Keratinocyte (primary cell): ENCODE data around the gene CEP162. TPM values are rescaled to one million over a fixed set of nuclear protein-coding genes. Genes with fewer than 3 reads are reported as not detected.

Experiments used
- DNase-seq: peaks from one replicate; pipeline ENCODE4 v3.0.0-alpha.2; 2011; ENCODE audit warnings: low read depth, missing footprints, low spot score
- FAIRE-seq: peaks from 2 replicates; lab custom pipeline; 2011; peaks lifted over from hg19 to GRCh38; lab: Jason Lieb, UNC
- H2AFZ ChIP-seq: 2 replicates; pipeline ENCODE4 v1.6.0; 2012; ENCODE audit warnings: low read length, control low read depth, inconsistent platforms; ENCODE audit not compliant: control insufficient read depth
- H3K27ac ChIP-seq: 2 replicates; pipeline ENCODE4 v1.5.1; 2011; ENCODE audit warnings: low read length; ENCODE audit not compliant: control insufficient read depth, insufficient read depth
- H3K27me3 ChIP-seq: 3 replicates; pipeline ENCODE4 v1.6.0; 2011; ENCODE audit warnings: low read length; ENCODE audit not compliant: control insufficient read depth, insufficient read depth; ENCODE audit errors: extremely low read depth
- H3K36me3 ChIP-seq, 2 experiments: 2 replicates in 1 of 2; 3 replicates in 1 of 2; pipeline ENCODE4 v1.5.1; 2011; ENCODE audit warnings: low read length in 2 of 2, mild to moderate bottlenecking in 1 of 2; ENCODE audit not compliant: control insufficient read depth in 2 of 2, insufficient read depth in 2 of 2; ENCODE audit errors: extremely low read depth in 1 of 2
- H3K4me1 ChIP-seq: 3 replicates; pipeline ENCODE4 v1.5.1; 2011; ENCODE audit warnings: low read length; ENCODE audit not compliant: control insufficient read depth, insufficient read depth; ENCODE audit errors: extremely low read depth
- H3K4me2 ChIP-seq: 3 replicates; pipeline ENCODE4 v1.6.0; 2011; ENCODE audit warnings: low read depth, low read length; ENCODE audit not compliant: control insufficient read depth, insufficient read depth; ENCODE audit errors: extremely low read depth
- H3K4me3 ChIP-seq, 3 experiments: fragments of 200-600 bp in 1 of 3; sonication (generic) in 1 of 3; 2 replicates in 2 of 3; 3 replicates in 1 of 3; pipeline ENCODE4 v1.5.1; 2011 to 2016; ENCODE audit warnings: low read length in 3 of 3, mild to moderate bottlenecking in 3 of 3, control low read depth in 2 of 3, inconsistent platforms in 1 of 3, low read depth in 1 of 3, mixed read lengths in 1 of 3, mixed run types in 1 of 3, moderate library complexity in 1 of 3; ENCODE audit not compliant: control insufficient read depth in 2 of 3, insufficient read depth in 2 of 3; ENCODE audit errors: extremely low read depth in 1 of 3
- H3K79me2 ChIP-seq: 2 replicates; pipeline ENCODE4 v1.6.0; 2012; ENCODE audit warnings: low read length; ENCODE audit not compliant: control insufficient read depth, insufficient read depth
- H3K9ac ChIP-seq: 3 replicates; pipeline ENCODE4 v1.6.0; 2011; ENCODE audit warnings: low read length; ENCODE audit not compliant: control insufficient read depth, insufficient read depth; ENCODE audit errors: extremely low read depth
- H3K9me1 ChIP-seq: 3 replicates; pipeline ENCODE4 v1.6.0; 2011; ENCODE audit warnings: low read length; ENCODE audit not compliant: control insufficient read depth, insufficient read depth; ENCODE audit errors: extremely low read depth
- H3K9me3 ChIP-seq: 2 replicates; pipeline ENCODE4 v1.5.1; 2012; ENCODE audit warnings: low read depth, low read length; ENCODE audit not compliant: control insufficient read depth
- H4K20me1 ChIP-seq: 3 replicates; pipeline ENCODE4 v1.6.0; 2011; ENCODE audit warnings: low read length; ENCODE audit not compliant: control insufficient read depth, insufficient read depth; ENCODE audit errors: extremely low read depth
- EZH2 ChIP-seq: IDR thresholded peaks from one replicate; pipeline ENCODE4 v1.6.1; 2012; ENCODE audit warnings: inconsistent platforms, mild to moderate bottlenecking, low read length, moderate library complexity
- dilution Hi-C: fragments of 300-500 bp; cut with MboI; formaldehyde crosslinking; loops from one replicate; pipeline ENCODE4 v1.7.0; 2020; ENCODE audit warnings: low sequenced_read_pairs; ENCODE audit not compliant: extremely low pct_ligation_motif_present
- polyA plus RNA-seq, 5 experiments: library from polyadenylated mRNA; depleted of rRNA in 3 of 5; stranded (reverse) in 3 of 5; stranded (forward) in 1 of 5; unstranded in 1 of 5; fragments of >200 nt; gene quantifications; 1 replicate in 1 of 5; 2 replicates in 3 of 5; 3 replicates in 1 of 5; pipeline versions ENCODE4 v1.2.1 to v1.2.3, GENCODE V29; 2011 to 2012; ENCODE audit warnings: missing spikeins in 2 of 5, low read depth in 1 of 5, low replicate concordance in 1 of 5
- TF ChIP-seq, protein P1 (sequence below), 3 experiments: IDR thresholded peaks in 1 of 3; conservative IDR thresholded peaks in 1 of 3; optimal IDR thresholded peaks in 1 of 3; 2 replicates in 2 of 3; 3 replicates in 1 of 3; pipeline versions ENCODE3 to v1.5.1; 2011; ENCODE audit warnings: low read length in 3 of 3, mild to moderate bottlenecking in 3 of 3, moderate library complexity in 2 of 3, control low read depth in 1 of 3, inconsistent platforms in 1 of 3; ENCODE audit not compliant: insufficient read depth in 2 of 3; ENCODE audit errors: extremely low read depth in 1 of 3

Gene CEP162
- polyA plus RNA-seq, 1 donor (not counting 4 experiments of a cell fraction or from before 2014, with no cell fraction given), result 2.6 TPM

DNA sequence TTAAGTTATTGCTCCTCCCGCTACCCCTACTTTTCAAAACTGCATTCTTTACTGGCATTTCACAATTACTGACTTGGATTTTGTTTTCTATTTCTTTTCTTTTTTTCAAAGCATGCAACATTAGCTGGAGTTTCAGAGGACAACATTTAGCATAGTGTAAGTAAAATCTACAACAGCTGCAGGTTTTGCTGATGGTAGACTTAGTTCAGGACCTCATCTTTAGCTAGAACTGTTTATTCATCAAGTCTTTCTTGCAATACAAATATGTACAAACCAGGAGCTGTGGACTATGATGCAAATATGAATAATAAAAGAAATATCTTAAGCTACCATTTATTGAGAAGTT is 728 bp upstream of the CEP162 start:
- Histone ChIP-seq H3K79me2 (no peaks in the 10 kb centered on the region), H3K4me3 (peak overlapping the region; percentile 54 to 99 (median 93)), H3K27me3 (no peaks in the 10 kb centered on the region), H2AFZ (peak overlapping the region; percentile 100), H3K36me3 (peaks cover 0 to 1% of the 10 kb centered on the region in 2 experiments), H3K4me2 (peak overlapping the region; percentile 87), H3K4me1 (peaks cover 4% of the 10 kb centered on the region), H3K9me1 (no peaks in the 10 kb centered on the region), H3K9ac (no peak overlapping the region), H4K20me1 (no peaks in the 10 kb centered on the region), H3K27ac (no peak overlapping the region), H3K9me3 (no peaks in the 10 kb centered on the region)
- no peak for DNase-seq
- no peak for FAIRE-seq
- TF ChIP-seq, protein P1, sequence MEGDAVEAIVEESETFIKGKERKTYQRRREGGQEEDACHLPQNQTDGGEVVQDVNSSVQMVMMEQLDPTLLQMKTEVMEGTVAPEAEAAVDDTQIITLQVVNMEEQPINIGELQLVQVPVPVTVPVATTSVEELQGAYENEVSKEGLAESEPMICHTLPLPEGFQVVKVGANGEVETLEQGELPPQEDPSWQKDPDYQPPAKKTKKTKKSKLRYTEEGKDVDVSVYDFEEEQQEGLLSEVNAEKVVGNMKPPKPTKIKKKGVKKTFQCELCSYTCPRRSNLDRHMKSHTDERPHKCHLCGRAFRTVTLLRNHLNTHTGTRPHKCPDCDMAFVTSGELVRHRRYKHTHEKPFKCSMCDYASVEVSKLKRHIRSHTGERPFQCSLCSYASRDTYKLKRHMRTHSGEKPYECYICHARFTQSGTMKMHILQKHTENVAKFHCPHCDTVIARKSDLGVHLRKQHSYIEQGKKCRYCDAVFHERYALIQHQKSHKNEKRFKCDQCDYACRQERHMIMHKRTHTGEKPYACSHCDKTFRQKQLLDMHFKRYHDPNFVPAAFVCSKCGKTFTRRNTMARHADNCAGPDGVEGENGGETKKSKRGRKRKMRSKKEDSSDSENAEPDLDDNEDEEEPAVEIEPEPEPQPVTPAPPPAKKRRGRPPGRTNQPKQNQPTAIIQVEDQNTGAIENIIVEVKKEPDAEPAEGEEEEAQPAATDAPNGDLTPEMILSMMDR (optimal IDR thresholded peaks at IDR 0.05 in 1 of 3, IDR thresholded peaks at IDR 0.05 in 1 of 3, conservative IDR thresholded peaks at IDR 0.05 in 1 of 3; ENCODE audit: extremely low read depth in 1 of 3, insufficient read depth in 2 of 3, low read length in 3 of 3), result no peak
- TF ChIP-seq EZH2, result no peak
- dilution Hi-C loops, result no loop called here

DNA sequence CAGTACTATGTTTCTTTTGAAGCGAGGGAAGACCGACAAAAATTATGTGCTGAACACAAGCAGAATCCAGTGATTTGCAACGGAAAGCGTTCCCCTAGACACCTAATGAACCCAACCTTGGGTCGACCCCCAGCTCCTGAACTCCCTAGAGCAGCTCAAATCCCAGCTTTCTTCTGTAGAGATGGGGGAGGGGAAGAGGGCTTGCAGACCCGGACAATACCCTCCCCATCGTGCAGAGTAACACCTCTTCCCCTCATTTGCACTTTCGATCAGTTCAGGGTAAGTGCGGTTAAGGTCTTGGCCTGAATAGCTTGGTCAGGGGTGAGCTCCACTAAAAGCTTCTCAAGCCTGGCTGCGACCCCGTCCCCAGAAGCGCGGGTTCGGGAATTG is 404 bp downstream of the CEP162 start:
- DNase-seq (no peak), FAIRE-seq (no peak)
- H4K20me1 ChIP-seq, result no peaks in the 10 kb centered on the region
- H2AFZ ChIP-seq, result peak overlapping the region; percentile 100
- H3K9me3 ChIP-seq, result no peaks in the 10 kb centered on the region
- peaks cover 4% of the 10 kb centered on the region for H3K4me1 ChIP-seq
- H3K36me3 ChIP-seq, result peaks cover 0 to 1% of the 10 kb centered on the region in 2 experiments
- no peaks in the 10 kb centered on the region for H3K27me3 ChIP-seq
- H3K79me2 ChIP-seq, result no peaks in the 10 kb centered on the region
- dilution Hi-C loops, result no loop called here
- no peak for TF ChIP-seq EZH2
- TF ChIP-seq, protein P1 (optimal IDR thresholded peaks at IDR 0.05 in 1 of 3, IDR thresholded peaks at IDR 0.05 in 1 of 3, conservative IDR thresholded peaks at IDR 0.05 in 1 of 3; ENCODE audit: extremely low read depth in 1 of 3, insufficient read depth in 2 of 3, low read length in 3 of 3), result no peak
- peak overlapping the region; percentile 88 for H3K9ac ChIP-seq
- peak overlapping the region; percentile 54 to 99 (median 93) for H3K4me3 ChIP-seq
- no peaks in the 10 kb centered on the region for H3K9me1 ChIP-seq
- H3K27ac ChIP-seq, result peak overlapping the region; percentile 89
- H3K4me2 ChIP-seq, result peak overlapping the region; percentile 87
